GM18498 (cell line): Measurements from ENCODE around the gene FKBP1A.
"Not testable (repeated sequence)": the region's sequence is repeated elsewhere in the genome, so short reads cannot be mapped to it uniquely, and the experiment has no call there.

Experiments
- ATAC-seq: cut with Tn5 transposase; IDR thresholded peaks from one replicate; pipeline ENCODE4 v1.9.1; 2021; ENCODE audit warnings: mild to moderate bottlenecking, moderate library complexity; ENCODE audit not compliant: unreplicated experiment

The FKBP1A gene

DNA sequence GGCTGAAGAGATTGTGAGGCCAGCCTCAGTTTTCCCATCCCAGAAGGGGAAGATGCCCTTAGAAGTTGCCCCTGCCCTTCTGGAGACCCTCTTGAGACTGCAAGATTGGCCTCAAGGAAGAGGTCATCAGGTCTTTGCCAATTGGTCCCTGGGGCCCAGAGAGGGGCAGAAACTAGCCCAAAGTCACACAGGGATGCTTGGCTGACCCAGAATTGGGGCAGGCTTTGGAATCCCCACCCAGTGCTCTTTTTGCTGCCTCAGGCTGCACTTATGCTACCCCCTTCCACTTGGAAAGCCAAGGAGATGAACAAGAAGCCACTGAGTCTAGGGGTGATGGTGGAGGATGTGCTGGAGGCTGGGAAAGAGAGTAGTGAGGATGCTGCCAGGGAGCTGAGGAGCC lies 24.9 kb upstream of the FKBP1A start:
- no peak for ATAC-seq

DNA sequence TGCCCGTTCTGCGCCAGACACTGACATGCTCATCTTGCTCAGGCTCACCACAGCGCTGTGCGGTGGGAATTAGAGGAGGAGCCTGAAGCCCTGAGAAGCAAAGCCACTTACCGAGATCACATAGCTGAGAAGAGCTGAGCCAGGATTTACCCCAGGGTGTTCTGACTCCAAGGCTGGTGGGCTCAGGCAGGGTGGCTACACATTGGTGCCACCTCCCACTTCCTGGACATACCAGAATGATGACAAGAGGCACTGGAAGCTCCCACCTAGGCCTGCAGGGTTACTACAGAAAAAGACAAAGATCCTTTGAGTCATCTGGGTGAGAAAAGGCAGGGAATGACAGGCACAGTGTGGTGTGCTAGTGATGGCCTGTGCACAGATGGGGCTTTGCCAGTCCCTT lies 24.4 kb upstream of the FKBP1A start:
- ATAC-seq, result no peak

- ATAC-seq, result no peak
Measured at GRCh38 chr20:1415667-1416468, 23.0 kb upstream of the FKBP1A start.

- no peak for ATAC-seq
Measured at GRCh38 chr20:1414982-1415381, 22.1 kb upstream of the FKBP1A start.

- ATAC-seq, result no peak
Measured at GRCh38 chr20:1405801-1406200, 12.9 kb upstream of the FKBP1A start.

DNA sequence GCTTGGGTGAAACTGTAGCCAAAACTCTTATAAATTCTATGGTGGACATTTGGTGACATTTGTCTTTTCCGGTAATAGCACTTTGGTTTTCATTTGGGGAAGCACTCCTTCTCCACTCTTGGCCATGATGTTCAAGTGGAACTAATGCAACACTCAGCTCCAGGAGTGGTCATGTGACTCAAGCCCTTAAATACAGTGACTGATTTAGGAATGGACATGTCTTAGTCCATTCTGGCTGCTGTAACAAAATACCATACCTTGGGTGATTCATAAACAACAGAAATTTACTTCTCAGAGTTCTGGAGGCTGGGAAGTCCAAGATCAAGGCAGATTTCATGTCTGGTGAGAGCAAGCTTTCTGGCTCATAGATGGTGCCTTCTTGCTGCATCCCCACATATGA lies 10.8 kb upstream of the FKBP1A start:
- no peak for ATAC-seq

DNA sequence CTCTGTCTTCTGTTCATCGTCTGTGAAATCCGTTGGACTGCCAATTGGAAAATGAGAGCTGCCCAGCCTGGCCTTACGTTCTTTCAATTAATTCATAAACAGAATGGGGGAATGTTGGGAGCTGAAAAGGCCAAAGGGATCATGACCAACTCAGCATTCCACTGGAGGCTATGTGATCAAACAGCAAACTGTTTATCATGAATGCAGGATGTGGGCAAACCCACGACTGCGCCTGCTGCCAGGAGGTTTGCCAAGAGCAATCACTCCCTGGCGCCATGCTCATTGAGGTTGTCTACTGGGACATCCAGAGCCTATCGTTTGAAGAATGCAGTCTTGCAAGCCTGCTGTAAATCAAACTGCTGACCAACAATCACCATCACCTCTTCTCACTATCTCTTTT lies 9.3 kb upstream of the FKBP1A start:
- no peak for ATAC-seq

GRCh38 chr20:1401451-1401907 lies 8.6 kb upstream of the FKBP1A start:
- no peak for ATAC-seq

DNA sequence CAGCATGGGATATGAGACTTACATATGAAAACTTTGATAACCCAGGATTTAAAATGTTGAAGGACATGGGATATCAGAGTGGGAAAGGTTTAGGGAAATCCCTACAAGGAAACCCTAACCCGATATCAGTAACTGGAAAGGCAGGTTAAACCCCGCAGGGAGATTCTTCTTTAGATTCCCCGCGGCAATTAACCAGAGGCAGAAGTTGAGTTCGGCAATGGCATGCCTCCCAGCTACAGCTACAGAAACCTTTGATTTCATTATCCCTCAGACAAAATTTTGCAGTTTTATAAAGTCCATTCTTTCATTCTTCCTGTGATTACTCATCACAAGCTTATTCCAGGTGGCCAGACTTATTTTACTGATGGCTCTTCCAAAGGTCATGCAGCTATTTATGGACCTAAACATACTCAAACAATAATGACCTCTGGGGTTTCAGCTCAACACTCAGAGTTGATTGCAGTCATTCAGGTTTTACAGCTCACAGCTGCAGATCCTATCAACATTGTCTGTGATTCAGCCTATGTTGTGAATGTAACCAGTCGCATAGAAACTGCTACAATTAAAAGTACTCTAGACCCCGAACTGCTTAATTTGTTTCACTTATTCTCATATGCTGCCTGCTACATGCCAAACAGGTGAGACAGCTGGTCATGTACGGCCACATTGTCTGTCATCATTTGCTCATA lies 7.0 kb upstream of the FKBP1A start:
- not testable (repeated sequence) for ATAC-seq

- ATAC-seq, result not testable (repeated sequence)
Measured at GRCh38 chr20:1398185-1398584, 5.3 kb upstream of the FKBP1A start.

- ATAC-seq, result no peak
Measured at GRCh38 chr20:1397710-1398109, 4.9 kb upstream of the FKBP1A start.

GRCh38 chr20:1396702-1397101 lies 3.8 kb upstream of the FKBP1A start:
- ATAC-seq, result no peak

DNA sequence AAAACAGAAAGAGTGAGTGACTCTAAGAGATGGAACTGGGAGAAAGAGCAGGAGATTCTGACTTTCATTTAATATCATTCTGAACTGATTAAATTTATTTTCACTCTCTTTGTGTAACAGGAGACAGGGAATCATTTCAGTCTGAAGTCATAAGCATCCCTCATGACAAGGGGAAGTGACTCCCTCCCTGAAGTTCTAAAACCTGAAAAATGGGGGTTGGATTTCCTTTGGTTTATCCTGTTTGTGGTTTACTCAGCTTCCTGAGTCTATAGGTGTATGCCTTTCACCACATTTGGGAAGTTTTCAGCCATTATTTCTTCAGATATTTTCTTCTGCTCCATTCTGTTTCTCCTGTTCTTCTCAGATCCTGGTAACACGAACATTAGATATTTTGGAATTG lies 3.4 kb upstream of the FKBP1A start:
- ATAC-seq, result no peak

DNA sequence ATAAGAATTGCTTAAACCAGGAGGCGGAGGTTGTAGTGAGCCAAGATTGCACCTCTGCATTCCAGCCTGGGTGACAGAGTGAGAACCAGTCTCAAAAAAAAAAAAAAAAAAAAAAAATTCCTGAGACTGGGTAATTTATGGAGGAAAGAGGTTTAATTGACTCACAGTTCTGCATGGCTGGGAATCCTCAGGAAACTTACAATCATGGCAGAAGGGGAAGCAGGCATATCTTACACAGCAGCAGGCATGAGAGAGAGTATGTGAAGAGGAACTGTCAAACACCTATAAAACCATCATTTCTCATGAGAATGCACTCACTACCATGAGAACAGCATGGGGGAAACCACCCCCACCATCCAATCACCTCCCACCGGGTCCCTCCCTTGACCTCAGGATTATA lies 1.8 kb upstream of the FKBP1A start:
- no peak for ATAC-seq

DNA sequence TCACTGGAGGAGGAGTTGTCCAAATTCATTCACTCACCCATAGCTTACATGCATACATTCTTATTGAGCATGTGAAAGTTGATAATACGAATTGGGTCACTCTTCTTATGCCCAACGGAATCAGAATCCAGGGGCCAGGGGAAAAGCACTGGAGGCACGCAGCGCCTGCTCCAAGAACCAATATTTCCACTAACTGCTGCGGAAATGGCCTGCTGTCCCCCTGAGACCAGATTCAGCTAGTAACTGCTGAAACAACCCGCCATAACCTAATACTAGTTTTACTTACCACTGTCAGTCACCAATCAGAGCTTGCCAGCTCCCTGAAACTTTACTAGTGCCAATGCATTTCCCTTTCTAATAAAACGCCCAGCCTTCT lies 641 bp upstream of the FKBP1A start:
- ATAC-seq, result no peak

DNA sequence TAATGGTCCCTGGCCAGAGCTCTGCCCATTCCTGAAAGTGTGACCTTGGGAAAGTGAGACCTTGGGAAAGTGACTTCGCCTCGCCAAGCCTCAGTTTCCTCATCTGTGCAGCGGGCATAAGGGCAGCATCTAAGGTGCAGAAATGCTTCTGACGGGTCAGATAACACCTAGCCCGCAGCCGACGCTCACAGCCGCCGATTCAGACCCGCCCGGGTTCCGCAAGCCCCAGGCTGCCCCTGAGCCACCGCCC lies 486 bp downstream of the FKBP1A start:
- ATAC-seq, result no peak

DNA sequence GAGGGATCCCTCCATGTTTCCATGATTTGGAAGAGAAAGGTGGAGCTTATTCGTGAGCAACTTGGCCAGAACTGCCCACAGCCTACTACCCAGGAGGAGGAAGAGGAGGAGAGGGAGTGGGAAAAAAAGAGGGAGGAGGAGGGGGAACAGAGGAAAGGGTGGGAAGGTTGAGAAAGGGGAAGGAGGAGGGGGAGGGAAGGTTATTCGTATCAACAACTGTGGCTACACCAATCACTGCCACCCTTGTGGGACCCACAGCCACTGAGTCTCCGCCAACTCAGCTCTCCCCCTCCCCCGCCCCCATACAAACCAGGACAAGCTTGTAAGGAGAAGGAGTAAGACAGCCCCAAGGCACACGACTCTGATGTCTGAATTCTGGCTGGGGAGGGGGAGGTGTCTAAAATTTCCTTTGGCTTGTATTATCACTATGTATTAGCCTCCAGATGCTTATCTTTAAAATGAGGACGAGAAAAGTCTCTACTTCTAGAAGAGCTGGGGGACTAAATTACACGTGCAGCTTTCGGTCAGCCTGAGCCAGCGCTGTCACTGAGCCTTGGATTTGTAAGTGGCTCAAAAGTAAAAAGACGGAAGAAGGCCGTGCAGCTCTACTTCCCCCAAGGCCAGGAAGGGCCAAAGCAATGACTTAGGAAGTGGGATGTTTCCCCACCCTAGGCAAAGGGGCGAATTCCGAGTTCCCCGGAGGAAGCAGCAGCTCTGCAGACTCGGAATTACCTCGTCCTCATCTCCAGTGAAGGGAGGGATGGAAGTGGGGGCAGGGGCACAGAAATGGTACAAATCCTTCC lies 1.0 kb downstream of the FKBP1A start:
- no peak for ATAC-seq

DNA sequence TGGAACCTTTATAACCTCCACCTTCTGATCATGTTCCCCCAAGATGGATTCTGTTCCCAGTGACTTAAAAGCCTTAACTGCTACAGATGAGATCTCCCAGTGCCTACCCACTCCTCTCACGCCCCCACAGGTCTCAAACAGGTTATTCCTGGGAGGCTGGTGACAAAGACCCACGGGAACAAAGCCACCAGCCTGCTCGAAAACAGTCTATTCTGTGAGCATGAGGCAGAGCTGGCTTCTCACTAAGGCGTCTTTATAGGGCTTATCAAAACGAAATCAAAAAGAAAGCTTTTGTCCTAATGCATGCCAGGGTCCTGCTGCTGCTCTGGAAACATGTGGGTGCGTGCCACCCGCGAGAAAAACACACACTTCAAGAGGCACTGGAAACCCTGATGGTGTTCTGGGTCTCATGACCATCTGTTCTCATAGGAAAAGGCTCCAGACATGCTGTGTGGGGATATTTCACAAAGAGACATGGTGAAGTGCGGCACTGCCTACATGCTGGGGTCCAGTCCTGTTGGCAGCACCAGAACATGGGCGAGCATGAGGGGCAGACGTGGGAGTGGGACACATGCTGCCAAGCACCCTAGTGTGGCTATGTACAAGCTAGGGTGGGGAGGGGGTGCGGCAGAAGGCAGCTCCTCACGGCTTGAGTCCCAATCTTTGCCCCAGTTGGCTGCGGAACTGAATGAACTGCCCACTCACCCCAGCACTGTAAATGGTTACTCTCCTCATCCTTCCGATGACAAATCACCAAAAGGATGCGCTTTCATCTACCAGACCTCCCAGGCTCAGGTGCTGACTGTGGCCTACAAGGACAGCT lies 2.1 kb downstream of the FKBP1A start:
- ATAC-seq, result no peak

DNA sequence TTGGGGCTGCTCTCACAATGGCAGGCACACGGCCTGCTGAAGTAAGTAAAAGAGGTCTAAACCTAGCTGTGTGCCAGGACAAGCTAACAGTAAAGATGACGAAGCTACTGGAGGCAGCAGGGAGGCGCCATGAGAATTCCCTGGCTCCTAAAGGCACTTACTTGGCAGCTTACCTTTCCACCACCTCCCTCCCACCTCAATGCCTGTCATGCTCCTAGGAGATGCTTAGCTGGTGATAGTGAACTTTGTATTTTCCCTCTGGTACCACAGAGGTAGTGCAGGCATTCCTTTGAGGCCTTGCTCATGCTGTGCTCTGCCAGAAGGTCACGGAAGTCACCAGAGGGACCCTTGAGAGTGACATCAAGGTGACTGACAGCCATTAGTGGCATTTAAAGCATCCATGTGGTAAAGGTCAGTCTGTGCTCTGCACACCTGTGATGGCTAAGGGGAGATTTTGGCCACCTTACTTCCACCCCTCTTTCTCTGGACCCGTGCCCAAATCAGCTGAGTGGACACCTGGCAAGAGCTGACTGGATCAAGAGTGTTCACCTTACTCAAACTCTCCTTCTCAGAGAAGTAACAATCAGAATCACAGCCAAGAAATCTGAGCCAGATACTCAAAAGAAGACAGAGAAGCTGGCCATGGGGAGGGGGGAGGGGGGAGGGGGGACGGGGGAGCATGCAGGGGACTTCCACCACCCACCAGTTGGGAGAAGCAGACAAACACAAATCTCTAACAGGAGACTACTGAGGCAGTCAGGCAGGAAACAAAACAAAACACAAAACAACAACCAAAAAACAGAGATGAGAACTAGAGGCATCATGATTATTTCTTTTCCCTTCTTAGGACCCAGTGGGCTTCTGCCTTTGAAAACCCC lies 2.9 kb downstream of the FKBP1A start:
- no peak for ATAC-seq
